Astrocyte (in vitro differentiated cells and primary cell): ENCODE data around the gene PLD6.
"Not testable (repeated sequence)": the region's sequence is repeated elsewhere in the genome, so short reads cannot be mapped to it uniquely, and the experiment has no call there.

ENCODE experiments used
- EZH2 ChIP-seq: IDR thresholded peaks from 2 replicates; pipeline ENCODE4 v1.6.1; 2012; ENCODE audit warnings: mild to moderate bottlenecking, low read length, inconsistent platforms; ENCODE audit not compliant: insufficient read depth
- TF ChIP-seq, protein P1 (sequence below): IDR thresholded peaks from 2 replicates; pipeline ENCODE4 v1.5.1; 2011; ENCODE audit warnings: low read depth, mild to moderate bottlenecking, inconsistent platforms, low read length, moderate library complexity; ENCODE audit not compliant: insufficient read depth

- TF ChIP-seq, protein P1, sequence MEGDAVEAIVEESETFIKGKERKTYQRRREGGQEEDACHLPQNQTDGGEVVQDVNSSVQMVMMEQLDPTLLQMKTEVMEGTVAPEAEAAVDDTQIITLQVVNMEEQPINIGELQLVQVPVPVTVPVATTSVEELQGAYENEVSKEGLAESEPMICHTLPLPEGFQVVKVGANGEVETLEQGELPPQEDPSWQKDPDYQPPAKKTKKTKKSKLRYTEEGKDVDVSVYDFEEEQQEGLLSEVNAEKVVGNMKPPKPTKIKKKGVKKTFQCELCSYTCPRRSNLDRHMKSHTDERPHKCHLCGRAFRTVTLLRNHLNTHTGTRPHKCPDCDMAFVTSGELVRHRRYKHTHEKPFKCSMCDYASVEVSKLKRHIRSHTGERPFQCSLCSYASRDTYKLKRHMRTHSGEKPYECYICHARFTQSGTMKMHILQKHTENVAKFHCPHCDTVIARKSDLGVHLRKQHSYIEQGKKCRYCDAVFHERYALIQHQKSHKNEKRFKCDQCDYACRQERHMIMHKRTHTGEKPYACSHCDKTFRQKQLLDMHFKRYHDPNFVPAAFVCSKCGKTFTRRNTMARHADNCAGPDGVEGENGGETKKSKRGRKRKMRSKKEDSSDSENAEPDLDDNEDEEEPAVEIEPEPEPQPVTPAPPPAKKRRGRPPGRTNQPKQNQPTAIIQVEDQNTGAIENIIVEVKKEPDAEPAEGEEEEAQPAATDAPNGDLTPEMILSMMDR: not testable (repeated sequence)
- not testable (repeated sequence) for TF ChIP-seq EZH2
These were observed 10.7 kb downstream of the PLD6 start for GRCh38 chr17:17195466-17195865.
